HG02884 (cell line): ENCODE results near the gene TCP11.
"Not testable (repeated sequence)": the region's sequence is repeated elsewhere in the genome, so short reads cannot be mapped to it uniquely, and the experiment has no call there.

Experiments used
- ATAC-seq: cut with Tn5 transposase; IDR thresholded peaks from one replicate; pipeline ENCODE4 v1.9.1; 2021; ENCODE audit warnings: mild to moderate bottlenecking, moderate library complexity; ENCODE audit not compliant: unreplicated experiment

TCP11 gene

DNA sequence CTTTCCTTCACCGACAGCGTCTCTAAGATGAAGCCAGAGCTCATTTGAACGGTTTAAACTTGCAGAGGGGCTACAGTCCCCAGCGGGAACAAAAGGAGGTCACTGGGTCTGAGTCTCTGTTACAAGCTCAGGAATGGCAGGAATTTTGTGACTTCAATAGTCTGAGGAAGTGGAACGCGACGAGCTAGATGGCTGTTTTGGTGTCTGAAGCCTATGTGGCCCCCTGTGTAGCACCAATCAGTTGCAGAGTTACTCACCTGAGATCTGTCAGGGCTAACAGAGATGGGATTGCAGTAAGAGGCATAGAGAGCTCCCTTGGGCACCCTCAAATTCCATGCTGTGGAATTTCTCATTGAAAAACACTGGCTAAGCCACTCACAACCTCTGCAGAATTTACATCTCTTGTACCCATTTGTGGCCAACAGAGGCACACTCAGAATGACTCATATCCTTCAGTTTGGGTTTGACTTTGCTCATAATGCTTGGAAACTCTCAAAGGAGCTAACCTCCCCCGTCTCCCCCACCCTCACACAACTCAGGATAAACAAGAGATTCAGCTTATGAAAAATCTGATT is 7.1 kb upstream of the TCP11 start:
- no peak for ATAC-seq

DNA sequence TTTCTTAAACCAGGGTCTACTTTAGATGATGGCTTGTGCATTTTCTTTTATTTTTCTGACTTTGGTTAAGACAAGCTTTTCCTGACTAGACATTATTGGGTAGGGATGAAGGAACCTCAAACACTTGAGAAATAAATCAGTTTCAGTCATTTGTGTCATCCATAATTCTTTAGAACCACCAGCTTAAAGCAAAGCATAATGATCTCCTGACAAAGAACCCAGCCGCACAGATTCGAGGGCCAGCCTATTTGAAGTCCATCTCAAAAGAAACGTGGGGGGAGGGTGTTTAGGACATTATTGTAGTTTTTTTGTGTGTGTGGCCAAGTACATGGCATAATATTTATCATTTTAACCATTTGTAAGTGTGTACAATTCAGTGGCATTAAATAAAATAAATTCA is 6.3 kb upstream of the TCP11 start:
- ATAC-seq, result no peak

DNA sequence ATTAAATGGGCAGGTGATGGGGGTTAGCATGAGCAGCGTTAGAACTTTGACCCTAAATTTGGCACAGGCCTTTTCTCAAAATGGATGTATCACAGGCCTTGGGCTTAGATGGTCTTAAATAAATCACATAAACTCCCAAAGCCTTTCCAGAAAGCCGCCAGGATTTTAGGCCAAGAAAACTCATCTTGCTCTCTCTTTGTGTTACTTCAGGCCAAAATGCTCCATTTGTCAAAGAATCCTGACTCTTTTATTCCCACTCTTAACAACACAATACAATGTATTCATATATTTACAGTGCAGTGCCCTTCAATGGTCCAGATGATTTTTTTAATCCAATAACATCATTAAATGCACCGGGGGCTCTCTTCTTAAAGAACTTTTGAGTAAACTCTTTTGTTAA is 5.9 kb upstream of the TCP11 start:
- ATAC-seq, result no peak

DNA sequence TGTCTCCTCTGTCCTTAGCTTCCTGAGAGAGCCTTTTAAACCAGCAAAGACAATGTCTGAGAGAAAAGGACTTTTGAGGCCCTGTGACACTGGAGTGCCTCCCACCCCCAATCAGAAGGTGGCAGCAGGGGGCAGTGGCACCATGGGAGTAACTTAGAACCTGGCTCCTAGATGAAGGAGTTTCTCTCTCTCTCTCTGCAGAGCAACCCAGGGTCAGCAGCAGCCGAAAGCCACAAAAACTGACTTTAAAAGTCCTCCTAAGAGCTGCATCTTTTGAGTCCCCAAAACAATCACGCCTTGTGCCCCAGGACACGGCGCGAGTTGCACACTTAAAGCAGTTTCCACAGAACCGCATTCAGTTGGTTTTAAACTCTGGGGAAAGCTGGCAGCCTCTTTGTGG is 5.3 kb upstream of the TCP11 start:
- ATAC-seq, result no peak

DNA sequence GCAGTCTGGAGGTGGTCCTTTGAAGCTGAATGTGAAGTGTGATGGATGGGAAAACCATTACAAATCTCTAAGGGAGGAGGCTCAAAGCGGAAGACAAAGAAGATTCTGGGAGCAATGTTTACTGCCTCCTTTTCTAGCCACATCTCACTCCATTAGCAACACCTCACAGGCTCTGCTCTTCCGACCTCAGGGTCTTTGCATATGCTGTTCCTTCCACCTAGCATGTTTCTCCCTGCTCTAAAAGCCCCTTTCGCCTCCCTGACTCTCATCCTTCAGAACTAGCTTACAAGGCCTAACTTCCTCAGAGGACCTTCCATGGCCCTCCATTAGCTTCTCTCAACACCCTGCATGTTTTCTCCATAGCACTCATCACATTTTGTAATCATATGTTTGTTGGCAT is 4.6 kb upstream of the TCP11 start:
- no peak for ATAC-seq

DNA sequence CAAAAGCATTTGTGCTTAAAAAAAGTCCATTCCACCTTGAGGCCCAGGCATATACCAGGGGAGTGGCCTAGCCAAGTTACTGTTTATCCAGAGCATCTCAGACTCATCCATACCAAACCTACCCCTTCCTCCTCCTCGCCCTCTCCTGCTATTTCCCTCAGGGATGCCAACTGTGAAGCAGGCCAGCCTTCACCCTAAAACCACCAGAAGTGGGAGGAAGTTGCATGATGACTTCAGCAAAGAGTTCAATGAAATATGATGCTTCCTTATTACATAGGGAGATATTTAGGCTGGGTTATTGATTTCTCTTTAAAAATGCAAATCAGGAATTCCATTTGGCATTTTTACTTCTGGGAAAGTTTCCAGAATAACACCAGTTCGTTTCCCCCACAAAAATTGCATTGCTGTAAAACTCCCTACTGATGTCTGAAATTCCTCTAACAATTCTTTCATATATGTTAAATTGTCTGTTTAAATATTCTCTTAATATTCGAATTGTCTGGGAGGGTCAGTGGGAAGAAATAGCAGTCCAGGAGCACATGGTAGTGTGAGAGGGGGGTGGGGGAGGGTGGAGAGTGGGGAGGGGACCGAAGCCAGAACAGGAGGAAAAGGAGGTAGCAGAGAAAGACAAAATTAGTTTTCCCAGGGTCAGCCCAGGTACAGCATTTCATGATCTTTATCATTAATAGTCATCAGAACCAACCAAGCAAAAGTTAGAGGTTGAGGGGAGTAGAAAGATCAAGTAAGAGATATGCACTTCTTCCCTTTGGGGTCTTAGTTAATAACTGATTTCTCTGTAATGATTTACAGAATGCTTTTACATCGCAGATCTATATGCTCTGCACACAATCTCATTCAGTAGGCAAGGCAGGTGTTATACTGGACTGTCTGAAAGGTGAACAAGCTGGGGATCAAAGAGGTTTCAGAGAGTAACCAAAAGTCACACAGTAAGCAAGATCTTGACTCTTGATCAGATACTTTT is 1.7 kb upstream of the TCP11 start:
- no peak for ATAC-seq

DNA sequence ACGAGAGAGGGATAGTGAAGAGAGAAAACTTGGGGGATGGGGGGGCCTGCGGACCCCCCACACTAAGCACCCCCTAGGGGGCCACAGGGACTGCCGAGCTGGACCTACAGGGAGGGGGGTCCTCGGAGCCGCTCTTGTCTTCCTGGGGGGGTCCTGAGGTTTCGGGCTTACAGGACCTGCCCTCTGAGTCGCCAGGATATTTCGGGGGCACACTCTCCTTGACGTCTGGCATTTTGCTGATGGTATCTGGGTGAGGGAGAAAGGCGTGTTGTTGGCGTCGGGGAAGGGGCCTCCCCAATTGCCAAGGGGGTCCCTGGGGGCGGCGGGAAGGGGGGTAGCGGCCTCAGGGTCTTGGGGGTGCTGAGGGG is 516 bp downstream of the TCP11 start:
- no peak for ATAC-seq

DNA sequence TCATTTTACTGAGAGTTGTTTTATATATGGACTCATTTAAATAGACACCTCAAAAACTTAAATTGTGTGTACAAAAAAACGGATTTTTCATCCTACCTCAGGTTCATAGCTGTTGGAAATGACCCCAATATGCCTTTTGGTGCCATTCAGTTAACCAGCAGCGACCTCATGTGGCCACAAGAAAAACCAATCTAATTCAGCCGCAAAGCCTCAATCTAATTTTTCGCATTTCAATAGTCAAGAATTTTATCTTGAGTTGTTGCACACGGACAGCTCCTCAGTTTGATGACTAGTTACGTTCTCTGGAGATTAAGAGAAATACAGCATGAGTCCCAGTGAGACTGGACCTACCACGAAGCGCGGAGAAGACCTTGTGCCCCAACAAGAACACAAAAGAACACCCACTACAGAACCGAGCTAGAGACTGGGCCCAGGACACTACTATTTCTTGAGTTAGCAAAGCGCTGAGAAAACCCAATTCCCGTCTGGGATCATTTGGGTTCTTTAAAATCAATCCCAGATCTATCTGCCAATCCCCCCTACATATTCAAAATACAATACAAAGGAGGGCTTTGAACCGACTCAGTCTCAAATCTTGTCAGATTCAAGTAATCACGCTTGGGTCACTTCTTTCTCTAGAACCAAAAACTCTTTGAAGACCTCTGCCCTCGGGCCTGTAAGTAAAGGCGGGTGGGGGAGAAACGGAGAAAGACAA is 1.1 kb downstream of the TCP11 start:
- ATAC-seq, result no peak

DNA sequence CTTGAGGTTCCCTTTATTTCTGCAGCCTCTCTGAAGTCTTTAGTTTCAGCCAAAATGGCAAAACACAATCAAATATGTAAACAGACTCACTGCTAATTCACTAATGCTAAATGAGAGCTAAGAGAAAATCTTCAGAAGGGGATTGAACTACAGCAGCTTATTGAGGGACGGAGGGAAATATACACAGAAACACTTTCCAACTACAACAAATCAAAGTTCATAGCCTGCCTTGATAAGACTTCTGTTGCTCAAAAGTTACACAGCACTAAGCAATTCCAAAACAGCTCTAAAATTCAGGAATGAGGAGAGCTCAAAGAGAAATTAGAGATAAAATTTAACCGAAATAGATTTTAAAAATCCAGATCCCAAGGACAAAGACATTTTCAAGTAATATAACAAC is 1.7 kb downstream of the TCP11 start:
- no peak for ATAC-seq

DNA sequence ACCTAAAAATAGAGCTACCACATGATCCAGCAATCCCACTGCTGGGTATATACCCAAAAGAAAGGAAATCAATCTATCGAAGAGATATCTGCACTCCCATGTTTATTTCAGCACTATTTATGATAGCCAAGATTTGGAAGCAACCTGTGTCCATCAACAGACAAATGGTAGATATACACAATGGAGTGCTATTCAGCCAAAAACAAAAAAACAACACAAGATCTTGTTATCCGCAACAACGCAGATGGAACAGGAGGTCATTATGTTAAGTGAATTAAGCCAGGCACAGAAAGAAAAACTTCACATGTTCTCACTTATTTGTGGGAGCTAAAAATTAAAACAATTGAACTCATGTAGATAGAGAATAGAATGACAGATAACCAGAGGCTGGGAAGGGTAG is 2.9 kb downstream of the TCP11 start:
- not testable (repeated sequence) for ATAC-seq

DNA sequence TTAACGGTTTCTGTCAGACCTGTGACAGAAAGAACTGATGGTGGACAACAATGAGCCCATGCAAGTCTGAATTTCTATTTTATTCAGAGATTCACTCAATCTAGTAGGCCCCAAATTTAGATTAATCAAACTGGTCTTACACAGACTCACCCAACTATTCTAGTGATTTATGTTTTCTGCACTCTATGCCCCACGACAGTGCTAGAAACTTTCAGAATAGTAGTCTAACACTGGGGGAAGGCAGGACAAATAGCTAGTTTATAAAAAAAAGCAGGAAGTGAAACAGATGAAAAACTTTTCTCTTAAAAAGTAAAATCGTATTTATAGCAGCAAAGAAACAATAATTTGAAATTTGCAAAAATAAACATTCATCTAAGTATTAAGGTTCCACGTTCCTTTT is 5.0 kb downstream of the TCP11 start:
- no peak for ATAC-seq

DNA sequence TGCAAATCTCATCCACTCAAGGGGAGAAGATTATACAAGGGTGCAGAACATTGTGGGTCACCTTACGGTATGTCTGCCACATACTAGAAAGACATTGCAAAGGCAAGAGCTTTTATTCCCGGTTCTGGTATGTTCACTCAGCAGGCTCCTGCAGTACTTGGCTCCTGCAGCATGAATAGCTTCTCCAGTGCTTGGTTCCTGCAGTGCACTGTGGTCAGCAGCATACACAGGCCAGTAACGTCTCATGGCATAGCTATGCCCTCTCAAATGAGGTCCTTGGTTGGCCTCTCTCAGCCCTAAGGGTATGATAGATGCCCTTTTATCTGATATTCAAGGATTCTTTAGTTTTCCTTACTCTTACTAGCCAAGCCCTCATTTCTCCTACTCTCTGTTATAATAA is 12.6 kb downstream of the TCP11 start:
- no peak for ATAC-seq

DNA sequence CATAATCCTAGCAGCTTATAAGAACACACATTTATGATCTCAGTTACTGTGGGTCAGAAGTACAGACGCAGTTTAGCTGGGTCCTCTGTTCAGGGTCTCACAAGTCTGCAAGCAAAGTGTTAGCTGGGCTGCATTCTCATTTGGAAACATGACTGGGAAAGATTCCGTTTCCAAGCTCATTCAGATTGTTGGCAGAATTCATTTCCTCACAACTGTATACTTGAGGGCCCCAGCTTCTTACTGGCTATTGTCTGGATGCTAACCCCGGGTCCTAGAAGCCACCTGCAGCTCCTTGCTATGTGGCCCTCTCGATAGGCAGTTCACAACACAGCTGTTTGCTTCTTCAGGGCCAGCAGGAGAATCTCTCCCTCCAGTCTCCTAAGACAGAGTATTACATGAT is 13.1 kb downstream of the TCP11 start:
- ATAC-seq, result no peak

DNA sequence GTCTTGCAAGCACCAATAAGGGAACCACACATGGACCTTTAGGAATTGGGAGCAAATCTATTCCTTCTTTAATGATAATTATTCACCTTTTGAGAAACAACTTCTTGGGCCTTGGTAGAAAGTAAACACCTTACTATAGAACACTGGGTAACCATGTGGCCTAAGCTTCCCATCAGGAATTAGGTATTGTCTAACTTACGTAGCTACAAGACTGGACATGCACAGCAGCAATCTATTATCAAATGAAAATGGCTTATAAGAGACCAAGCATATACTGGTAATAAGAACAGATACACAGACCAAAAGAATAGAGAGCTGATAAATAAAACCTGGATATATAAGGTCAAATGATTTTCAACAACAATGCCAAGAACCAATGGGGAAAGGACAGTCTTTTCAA is 16.8 kb downstream of the TCP11 start:
- no peak for ATAC-seq

DNA sequence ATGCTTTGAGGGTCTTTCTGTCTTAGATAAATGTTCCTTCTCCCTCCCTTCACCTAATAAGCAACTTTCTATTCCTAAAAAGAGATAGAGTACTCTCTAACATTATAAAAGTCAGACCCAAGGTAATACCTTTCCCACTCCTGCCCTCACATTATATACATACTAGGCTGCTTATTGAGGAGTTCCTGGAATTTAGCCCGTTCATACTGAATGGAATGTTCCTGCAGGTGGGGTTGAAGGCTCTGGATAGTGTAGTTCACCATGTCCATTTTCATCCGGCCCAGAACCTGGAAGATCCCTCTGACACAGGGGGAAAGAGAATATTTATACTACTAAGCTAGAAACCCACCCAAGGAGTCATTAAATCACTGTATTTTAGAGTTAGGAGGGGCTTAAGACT is 20.4 kb downstream of the TCP11 start:
- ATAC-seq, result no peak

DNA sequence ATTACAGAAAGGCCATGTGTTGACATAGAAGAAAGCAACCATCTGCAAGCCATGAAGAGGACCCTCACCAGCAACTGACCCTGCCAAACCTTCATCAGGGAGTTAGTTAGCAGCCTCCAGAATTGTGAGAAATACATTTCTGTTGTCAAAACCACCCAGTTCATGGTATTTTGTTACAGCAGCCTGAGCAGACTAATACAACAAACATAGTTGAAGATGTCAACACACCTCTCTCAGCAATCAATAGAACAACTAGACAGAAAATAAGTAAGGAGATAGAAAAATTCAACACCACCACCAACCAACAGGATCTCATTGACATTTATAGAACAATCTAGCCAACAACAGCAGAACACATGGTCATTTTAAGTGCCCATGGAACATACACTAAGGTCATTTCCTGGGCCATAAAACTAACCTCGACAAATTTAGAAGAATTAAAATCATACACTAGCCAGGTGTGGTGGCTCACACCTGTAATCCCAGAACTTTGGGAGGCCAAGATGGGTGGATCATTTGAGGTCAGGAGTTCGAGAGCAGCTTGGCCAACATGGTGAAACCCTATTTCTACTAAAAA is 32.7 kb downstream of the TCP11 start:
- ATAC-seq, result no peak

DNA sequence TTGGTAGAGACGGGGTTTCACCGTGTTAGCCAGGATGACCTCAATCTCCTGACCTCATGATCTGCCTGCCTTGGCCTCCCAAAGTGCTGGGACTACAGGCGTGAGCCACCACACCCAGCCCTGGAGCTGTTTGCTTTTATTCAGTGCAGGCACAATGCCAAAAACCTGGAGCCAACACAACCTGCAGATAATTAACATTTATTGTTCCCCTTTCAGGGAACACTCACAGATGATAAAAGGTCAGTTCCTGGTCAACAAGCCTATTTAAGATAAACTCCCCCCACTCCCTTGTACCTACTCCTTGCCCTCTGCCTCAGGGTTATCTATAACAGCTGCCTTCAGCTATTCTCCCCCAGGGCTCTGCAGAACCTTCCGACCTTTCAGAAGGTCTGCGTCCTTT is 33.4 kb downstream of the TCP11 start:
- not testable (repeated sequence) for ATAC-seq

DNA sequence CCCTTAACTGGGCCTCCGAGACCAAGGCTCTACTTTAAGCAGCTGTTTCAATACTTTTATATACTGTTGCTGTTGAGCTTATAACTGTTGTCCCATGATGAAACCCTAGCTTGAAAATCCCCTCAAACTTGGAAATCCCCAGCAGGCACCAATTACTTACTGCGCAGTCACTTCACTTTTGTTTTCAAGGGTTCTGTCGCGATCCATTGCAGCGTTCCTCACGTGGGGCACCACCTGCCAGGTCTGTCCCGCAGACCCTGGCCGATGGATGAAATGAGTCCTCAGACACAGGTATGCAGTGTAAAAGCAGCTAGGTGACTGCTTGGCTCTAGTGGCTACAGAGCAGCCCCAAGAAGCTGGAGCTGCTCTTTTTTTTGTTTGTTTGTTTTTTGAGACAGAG is 33.9 kb downstream of the TCP11 start:
- not testable (repeated sequence) for ATAC-seq

DNA sequence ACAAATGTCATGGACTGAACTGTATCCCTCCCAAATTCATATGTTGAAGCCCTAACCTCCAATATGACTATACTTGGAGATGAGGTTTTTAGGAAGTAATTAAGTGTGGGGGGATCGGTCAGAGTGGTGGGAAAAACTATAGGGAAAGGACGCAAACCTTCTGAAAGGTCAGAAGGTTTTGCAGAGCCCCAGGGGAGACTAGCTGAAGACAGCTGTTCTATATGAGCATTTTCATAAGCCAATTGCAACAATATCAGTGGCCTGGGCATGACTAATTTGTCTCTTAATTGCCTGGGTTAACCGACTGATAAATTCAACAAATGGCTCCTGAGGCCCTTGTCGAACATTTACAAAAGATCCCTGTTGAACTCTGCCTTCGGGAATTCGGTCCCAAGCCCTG is 35.1 kb downstream of the TCP11 start:
- not testable (repeated sequence) for ATAC-seq

DNA sequence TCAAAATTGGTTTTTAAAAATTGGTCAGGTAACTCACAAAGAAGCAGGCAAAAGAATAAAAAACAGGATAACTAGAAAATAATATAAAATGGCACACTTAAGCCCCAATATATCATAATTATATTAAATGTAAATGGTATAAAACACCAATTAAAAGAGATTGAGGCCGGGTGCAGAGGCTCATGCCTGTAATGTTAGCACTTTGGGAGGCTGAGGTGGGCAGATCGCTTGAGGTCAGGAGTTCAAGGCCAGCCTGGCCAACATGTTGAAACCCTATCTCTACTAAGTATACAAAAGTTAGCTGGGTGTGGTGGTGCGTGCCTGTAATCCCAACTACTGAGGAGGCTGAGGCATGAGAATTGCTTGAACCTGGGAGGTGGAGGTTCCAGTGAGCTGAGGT is 36.1 kb downstream of the TCP11 start:
- no peak for ATAC-seq

DNA sequence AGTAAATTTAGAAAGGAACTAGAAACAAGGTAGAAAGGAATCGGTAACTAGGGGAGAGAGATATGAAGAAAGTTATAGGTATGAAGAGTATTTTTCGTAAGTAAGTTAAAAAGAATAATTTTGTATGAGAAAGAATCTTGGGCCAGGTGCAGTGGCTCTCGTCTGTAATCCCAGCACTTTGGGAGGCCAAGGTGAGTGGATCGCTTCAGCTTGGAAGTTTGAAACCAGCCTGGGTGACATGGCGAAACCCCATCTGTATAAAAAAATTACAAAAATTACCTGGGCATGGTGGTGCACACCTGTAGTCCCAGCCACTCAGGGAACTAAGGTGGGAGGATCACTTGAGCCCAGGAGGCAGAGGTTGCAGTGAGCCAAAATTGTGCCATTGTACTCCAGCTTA is 42.0 kb downstream of the TCP11 start:
- ATAC-seq, result no peak
